PFSK-1 (cell line): ENCODE data around the gene NANOS2.

Source experiments
- FOXP2 ChIP-seq: optimal IDR thresholded peaks from 2 replicates; pipeline ENCODE3; 2011; ENCODE audit warnings: borderline replicate concordance, control low read depth, inconsistent platforms; ENCODE audit not compliant: insufficient read depth; ENCODE audit errors: extremely low read length, extremely low read depth
- POLR2AphosphoS5 ChIP-seq: IDR thresholded peaks from 2 replicates; pipeline ENCODE4 v1.6.1; 2012; ENCODE audit warnings: low read depth, mild to moderate bottlenecking, control low read depth, low read length, moderate library complexity
- SIN3A ChIP-seq: IDR thresholded peaks from 2 replicates; pipeline ENCODE4 v1.6.1; 2012; ENCODE audit warnings: mild to moderate bottlenecking, low read length, moderate library complexity, borderline replicate concordance; ENCODE audit not compliant: insufficient read depth
- TAF1 ChIP-seq: IDR thresholded peaks from 2 replicates; pipeline ENCODE4 v1.6.1; 2012; ENCODE audit warnings: low read length, control low read depth, borderline replicate concordance; ENCODE audit not compliant: insufficient read depth
- TF ChIP-seq, protein P1 (sequence below), 2 experiments: IDR thresholded peaks; 2 replicates each; pipeline versions ENCODE4 v1.6.1 to v1.8.0; 2011 to 2012; ENCODE audit warnings: low read depth in 2 of 2, low read length in 2 of 2, control low read depth in 1 of 2, inconsistent platforms in 1 of 2, mild to moderate bottlenecking in 1 of 2, moderate library complexity in 1 of 2; ENCODE audit not compliant: insufficient read depth in 1 of 2

DNA sequence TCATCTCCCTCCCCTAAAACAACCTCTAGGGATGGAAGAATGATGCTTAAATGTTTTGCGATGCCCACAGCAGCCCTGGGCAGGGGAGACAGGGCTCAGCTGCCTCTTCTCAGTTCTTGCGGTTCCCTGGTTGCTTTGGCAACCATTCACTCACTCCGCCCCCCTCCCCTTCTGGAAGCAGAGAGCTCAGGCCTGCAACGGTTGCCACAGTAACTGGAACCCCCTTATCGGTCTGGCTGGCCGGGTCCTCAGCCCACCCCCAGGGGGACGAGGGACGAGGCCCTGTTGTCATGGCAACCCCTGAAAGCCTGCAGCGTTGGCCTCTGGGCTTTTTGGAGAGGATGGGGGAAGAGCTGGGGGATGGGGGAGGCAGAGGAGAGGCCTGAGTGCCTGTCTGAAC is 39.6 kb upstream of the NANOS2 start:
- no peak for TF ChIP-seq SIN3A
- no peak for TF ChIP-seq POLR2AphosphoS5
- TF ChIP-seq, protein P1, sequence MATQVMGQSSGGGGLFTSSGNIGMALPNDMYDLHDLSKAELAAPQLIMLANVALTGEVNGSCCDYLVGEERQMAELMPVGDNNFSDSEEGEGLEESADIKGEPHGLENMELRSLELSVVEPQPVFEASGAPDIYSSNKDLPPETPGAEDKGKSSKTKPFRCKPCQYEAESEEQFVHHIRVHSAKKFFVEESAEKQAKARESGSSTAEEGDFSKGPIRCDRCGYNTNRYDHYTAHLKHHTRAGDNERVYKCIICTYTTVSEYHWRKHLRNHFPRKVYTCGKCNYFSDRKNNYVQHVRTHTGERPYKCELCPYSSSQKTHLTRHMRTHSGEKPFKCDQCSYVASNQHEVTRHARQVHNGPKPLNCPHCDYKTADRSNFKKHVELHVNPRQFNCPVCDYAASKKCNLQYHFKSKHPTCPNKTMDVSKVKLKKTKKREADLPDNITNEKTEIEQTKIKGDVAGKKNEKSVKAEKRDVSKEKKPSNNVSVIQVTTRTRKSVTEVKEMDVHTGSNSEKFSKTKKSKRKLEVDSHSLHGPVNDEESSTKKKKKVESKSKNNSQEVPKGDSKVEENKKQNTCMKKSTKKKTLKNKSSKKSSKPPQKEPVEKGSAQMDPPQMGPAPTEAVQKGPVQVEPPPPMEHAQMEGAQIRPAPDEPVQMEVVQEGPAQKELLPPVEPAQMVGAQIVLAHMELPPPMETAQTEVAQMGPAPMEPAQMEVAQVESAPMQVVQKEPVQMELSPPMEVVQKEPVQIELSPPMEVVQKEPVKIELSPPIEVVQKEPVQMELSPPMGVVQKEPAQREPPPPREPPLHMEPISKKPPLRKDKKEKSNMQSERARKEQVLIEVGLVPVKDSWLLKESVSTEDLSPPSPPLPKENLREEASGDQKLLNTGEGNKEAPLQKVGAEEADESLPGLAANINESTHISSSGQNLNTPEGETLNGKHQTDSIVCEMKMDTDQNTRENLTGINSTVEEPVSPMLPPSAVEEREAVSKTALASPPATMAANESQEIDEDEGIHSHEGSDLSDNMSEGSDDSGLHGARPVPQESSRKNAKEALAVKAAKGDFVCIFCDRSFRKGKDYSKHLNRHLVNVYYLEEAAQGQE (IDR thresholded peaks at IDR 0.05; ENCODE audit: insufficient read depth in 1 of 2, low read depth in 2 of 2, low read length in 2 of 2): no peak
- TF ChIP-seq TAF1: no peak
- no peak for TF ChIP-seq FOXP2
